Measurements from ENCODE around the gene GPC5.

DNA sequence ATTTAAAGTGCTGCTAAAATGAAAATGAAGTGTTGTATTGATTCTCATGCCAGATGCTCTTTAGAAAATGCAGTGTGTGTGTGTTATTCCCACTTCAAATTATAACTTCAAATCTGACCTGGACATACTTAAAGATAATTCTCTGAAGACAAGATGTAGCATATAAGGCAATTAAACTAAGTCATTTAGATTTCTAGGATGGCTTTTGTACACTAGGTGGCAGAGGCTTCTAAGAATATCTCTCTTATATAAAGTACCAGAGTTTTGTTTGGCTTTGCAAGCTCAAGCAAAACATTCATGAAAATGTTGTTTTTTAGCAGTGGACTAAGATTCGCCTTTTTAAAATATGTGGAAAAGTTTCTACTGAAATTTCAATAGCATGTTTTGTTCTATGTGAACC lies 407.2 kb downstream of the GPC5 start:
- TF ChIP-seq CTCF (conservative IDR thresholded peaks at IDR 0.05; ENCODE audit: low read length) (no peak), EZH2phosphoT487 (IDR thresholded peaks at IDR 0.05; ENCODE audit: borderline replicate concordance, low read depth, low read length) (no peak)

Data from OCI-LY7 (cell line).